Ectodermal cell (in vitro differentiated cells): ENCODE measurements around the gene KLRK1.
"Not testable (repeated sequence)": the region's sequence is repeated elsewhere in the genome, so short reads cannot be mapped to it uniquely, and the experiment has no call there.

Experiments used
- H3K27ac ChIP-seq: 2 replicates; pipeline ENCODE4 v1.7.0; 2013; ENCODE audit warnings: mild to moderate bottlenecking, low read depth, low read length; ENCODE audit not compliant: insufficient read depth, poor library complexity, severe bottlenecking
- H3K27me3 ChIP-seq: 2 replicates; pipeline ENCODE4 v1.7.0; 2013; ENCODE audit warnings: mild to moderate bottlenecking, low read length; ENCODE audit not compliant: insufficient read depth, control insufficient read depth, poor library complexity, severe bottlenecking
- H3K36me3 ChIP-seq: one replicate; pipeline ENCODE4 v1.7.0; 2013; ENCODE audit warnings: low read length; ENCODE audit not compliant: control insufficient read depth, insufficient read depth
- H3K4me1 ChIP-seq: one replicate; pipeline ENCODE4 v1.7.0; 2013; ENCODE audit warnings: low read length; ENCODE audit not compliant: control insufficient read depth, insufficient read depth
- H3K4me3 ChIP-seq: 2 replicates; pipeline ENCODE4 v1.7.0; 2013; ENCODE audit warnings: low read depth, low read length, control low read depth; ENCODE audit not compliant: insufficient read depth
- H3K9me3 ChIP-seq: 2 replicates; pipeline ENCODE4 v1.7.0; 2013; ENCODE audit warnings: mild to moderate bottlenecking, low read length, moderate library complexity; ENCODE audit not compliant: control insufficient read depth
- WGBS, 2 experiments: methylation state at CpG; one replicate each; pipeline ENCODE4 v1.1.7; 2013; ENCODE audit warnings: missing lambda C conversion rate in 2 of 2; 5-methylcytosine and 5-hydroxymethylcytosine counted together

KLRK1 gene

GRCh38 chr12:10351457-10351856 is 38.4 kb downstream of the KLRK1 start:
- H3K36me3 ChIP-seq, H3K27ac ChIP-seq: not testable (repeated sequence)
- WGBS, 2 experiments: 55 to 63% methylated on average over 3 of the region's 3 CpGs

GRCh38 chr12:10341892-10342509 is 47.8 kb downstream of the KLRK1 start:
- no peaks in the 10 kb centered on the region for H3K27me3 ChIP-seq
- H3K4me1 ChIP-seq: no peaks in the 10 kb centered on the region
- no peak overlapping the region for H3K27ac ChIP-seq
- no peaks in the 10 kb centered on the region for H3K9me3 ChIP-seq
- no peaks in the 10 kb centered on the region for H3K36me3 ChIP-seq
- 92 to 96% methylated on average over 1 of the region's 1 CpG for WGBS, 2 experiments
- no peak overlapping the region for H3K4me3 ChIP-seq

More at GRCh38 chr12:10351457-10351856, 38.4 kb downstream of the KLRK1 start:
- not testable (repeated sequence) for H3K9me3 ChIP-seq, H3K4me1 ChIP-seq, H3K27me3 ChIP-seq, H3K4me3 ChIP-seq

- WGBS, 2 experiments: 93 to 100% methylated on average over 2 of the region's 2 CpGs
- H3K27me3 ChIP-seq, H3K4me3 ChIP-seq, H3K27ac ChIP-seq, H3K36me3 ChIP-seq, H3K9me3 ChIP-seq, H3K4me1 ChIP-seq: not testable (repeated sequence)
Measured at GRCh38 chr12:10340946-10341345, 48.9 kb downstream of the KLRK1 start.

GRCh38 chr12:10339053-10339840 is 50.6 kb downstream of the KLRK1 start:
- Histone ChIP-seq H3K9me3 (no peaks in the 10 kb centered on the region), H3K36me3 (no peaks in the 10 kb centered on the region), H3K27me3 (no peaks in the 10 kb centered on the region), H3K27ac (no peak overlapping the region), H3K4me1 (no peaks in the 10 kb centered on the region), H3K4me3 (no peak overlapping the region)
- WGBS, 2 experiments: 85 to 88% methylated on average over 8 to 9 of the region's 9 CpGs

- WGBS, 2 experiments: 94 to 97% methylated on average over 3 to 4 of the region's 4 CpGs
- H3K27me3 ChIP-seq, H3K9me3 ChIP-seq, H3K36me3 ChIP-seq, H3K4me3 ChIP-seq, H3K4me1 ChIP-seq, H3K27ac ChIP-seq: not testable (repeated sequence)
Measured at GRCh38 chr12:10338470-10338869, 51.4 kb downstream of the KLRK1 start.

GRCh38 chr12:10336196-10336595 is 53.6 kb downstream of the KLRK1 start:
- not testable (repeated sequence) for H3K9me3 ChIP-seq, H3K4me3 ChIP-seq, H3K27ac ChIP-seq, H3K36me3 ChIP-seq, H3K27me3 ChIP-seq, H3K4me1 ChIP-seq
- 80 to 86% methylated on average over 4 of the region's 4 CpGs for WGBS, 2 experiments

- Histone ChIP-seq H3K27ac (no peak overlapping the region), H3K36me3 (no peaks in the 10 kb centered on the region), H3K4me3 (no peak overlapping the region), H3K27me3 (no peaks in the 10 kb centered on the region), H3K4me1 (no peaks in the 10 kb centered on the region), H3K9me3 (no peaks in the 10 kb centered on the region)
- WGBS, 2 experiments: 14% methylated on average over 1 of the region's 2 CpGs; no CpG with 5 or more reads in 1 of the 2 experiments
Measured at GRCh38 chr12:10331642-10332239, 58.1 kb downstream of the KLRK1 start.

- 91 to 96% methylated on average over 2 of the region's 2 CpGs for WGBS, 2 experiments
- H3K27me3 ChIP-seq, H3K27ac ChIP-seq, H3K9me3 ChIP-seq, H3K4me3 ChIP-seq, H3K4me1 ChIP-seq, H3K36me3 ChIP-seq: not testable (repeated sequence)
Measured at GRCh38 chr12:10328691-10329090, 61.1 kb downstream of the KLRK1 start.
